Activated CD8-positive, alpha-beta memory T cell treated with anti-CD3 and anti-CD28 coated beads for 1 hour (primary cell): ENCODE results near the gene POLR2H.

ENCODE experiments used
- DNase-seq, 2 donors: peaks; one replicate each; pipeline ENCODE4 v3.0.0-alpha.2; 2020; ENCODE audit warnings: low read depth in 1 of 2; ENCODE audit errors: extremely low read depth in 1 of 2

POLR2H gene

GRCh38 chr3:184368586-184369183, 7.2 kb downstream of the POLR2H start:
- no peak for DNase-seq

DNA sequence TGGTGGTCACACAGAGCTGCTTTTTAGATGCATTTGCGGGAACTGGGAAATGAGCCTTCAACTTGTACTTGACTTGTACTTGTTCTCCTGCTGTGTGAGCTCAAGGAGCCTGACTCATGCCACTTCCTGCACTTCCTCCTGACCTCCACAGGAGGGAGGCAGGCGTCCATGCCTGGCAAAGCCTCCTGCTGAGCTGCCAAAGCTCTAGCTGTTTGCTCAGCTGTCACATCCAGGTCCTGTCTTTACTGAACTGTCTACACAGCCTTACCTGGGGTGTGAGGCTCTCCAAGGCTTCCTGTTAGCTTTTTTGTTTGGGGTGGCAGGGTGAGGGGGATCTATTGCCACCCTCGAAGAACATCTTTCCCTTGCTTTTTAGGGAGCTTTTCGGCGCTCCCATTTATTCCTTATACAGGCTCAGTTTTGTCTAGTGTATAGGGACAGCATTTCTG, 10.1 kb downstream of the POLR2H start:
- DNase-seq: peak; percentile 7 to 22

GRCh38 chr3:184372296-184372821, 10.8 kb downstream of the POLR2H start:
- no peak for DNase-seq

- no peak for DNase-seq
Measured at GRCh38 chr3:184372911-184373310, 11.4 kb downstream of the POLR2H start.

DNA sequence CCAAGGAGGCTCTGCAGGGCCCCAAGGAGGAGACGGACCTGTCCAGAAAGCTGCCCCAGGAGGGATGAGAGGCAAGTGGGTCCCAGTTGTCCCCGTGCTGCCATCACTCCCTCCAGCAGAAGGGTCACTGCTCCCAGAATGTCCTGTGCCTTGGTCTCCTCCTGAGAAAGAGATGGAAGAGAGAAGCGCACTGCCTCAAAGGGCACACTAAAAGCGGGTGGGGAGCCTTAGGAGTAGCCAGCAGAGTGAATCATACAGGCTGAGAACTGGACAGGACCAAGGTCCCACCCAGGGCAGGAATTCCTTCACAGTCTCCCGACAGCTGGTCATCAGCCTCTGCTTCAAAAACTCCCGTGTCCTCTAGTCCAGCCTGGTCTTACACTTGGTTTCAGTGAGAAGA, 11.9 kb downstream of the POLR2H start:
- DNase-seq: no peak

- DNase-seq: no peak
Measured at GRCh38 chr3:184375747-184376461, 14.4 kb downstream of the POLR2H start.

DNA sequence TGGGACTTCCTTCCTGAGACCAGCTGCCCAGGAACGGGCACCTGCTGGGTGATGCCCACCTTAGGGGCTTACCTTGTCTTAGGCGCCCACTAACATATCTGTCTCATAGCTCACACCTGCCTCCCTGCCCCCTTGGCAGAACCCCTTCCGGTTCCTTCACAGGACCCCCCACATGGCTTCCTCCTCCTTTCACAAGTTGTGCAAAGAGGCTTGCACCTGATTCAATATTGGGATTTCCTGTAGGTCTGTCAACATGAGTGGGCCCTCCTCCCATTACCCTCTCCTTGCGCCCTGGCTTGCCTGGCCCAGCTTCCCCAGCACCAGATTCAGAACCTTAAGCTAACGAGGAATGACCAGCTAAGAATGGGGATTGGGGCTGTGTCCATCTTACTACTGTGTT, 15.9 kb downstream of the POLR2H start:
- no peak for DNase-seq

DNA sequence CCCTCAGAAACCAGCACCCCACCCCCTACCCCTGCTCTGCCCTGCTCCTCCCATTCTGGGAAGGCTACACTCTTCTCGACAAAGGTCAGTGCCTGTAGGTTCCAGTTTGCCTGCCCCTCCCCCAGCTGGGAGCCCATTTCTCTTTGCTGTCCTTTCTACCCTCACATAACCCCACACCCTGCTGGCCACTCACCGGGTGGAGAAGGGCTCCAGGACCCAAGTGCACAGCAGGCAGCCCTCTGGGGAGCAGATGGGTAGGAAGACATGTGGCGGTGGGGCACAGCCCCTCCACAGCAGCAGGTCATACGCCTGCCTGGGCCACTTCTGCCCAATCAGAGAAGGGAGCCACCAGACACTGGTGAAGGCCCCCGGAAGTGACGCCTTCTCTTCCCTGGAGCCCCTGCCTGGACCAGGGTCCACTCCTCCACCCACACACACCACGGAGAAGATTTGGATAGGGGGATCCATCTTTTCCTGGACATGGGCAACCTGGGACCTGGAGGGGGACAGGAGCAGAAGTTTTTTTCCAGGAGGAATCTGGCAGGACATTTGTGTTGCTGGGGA, 16.5 kb downstream of the POLR2H start, which contains the start of gene THPO:
TSS of gene THPO (minus strand) at position 326 of the 564 bp plus-strand sequence. CDS start 1,948 bp downstream, outside the sequence.
- no peak for DNase-seq

DNA sequence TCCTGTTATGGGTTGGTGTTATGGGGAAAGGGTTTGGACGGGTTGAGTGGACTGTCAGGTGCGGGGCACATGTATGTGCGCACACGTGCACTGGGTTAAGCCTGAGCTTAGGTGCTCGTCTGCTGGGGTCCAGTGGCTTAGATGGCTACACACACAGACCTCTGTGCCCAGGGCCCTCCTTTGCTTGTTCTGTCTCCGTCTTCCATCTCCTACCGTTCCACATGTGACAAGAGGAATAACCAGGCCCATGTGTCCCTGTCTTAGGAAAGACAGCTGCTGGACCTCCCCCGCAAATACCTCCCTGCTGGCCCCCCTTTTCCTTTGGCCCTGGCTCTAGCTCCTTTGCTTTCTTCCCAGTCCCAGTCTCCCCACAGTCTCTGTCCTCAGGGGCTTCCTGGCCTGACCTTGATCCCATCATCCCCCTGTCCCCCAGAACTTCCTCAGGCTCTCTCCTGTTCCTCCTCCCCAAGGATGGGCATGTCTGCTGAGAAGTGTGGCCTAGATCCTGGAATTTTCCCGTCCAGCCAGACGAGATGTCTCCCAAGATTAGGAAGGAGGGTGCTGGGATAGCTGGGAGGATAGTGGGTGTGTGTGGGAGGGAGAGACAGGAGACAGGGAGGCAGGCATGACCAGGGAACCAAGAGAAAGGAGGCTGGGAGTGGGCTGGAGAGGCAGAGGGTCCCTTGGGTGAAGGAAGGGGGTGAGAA, 17.3 kb downstream of the POLR2H start:
- DNase-seq: no peak

DNA sequence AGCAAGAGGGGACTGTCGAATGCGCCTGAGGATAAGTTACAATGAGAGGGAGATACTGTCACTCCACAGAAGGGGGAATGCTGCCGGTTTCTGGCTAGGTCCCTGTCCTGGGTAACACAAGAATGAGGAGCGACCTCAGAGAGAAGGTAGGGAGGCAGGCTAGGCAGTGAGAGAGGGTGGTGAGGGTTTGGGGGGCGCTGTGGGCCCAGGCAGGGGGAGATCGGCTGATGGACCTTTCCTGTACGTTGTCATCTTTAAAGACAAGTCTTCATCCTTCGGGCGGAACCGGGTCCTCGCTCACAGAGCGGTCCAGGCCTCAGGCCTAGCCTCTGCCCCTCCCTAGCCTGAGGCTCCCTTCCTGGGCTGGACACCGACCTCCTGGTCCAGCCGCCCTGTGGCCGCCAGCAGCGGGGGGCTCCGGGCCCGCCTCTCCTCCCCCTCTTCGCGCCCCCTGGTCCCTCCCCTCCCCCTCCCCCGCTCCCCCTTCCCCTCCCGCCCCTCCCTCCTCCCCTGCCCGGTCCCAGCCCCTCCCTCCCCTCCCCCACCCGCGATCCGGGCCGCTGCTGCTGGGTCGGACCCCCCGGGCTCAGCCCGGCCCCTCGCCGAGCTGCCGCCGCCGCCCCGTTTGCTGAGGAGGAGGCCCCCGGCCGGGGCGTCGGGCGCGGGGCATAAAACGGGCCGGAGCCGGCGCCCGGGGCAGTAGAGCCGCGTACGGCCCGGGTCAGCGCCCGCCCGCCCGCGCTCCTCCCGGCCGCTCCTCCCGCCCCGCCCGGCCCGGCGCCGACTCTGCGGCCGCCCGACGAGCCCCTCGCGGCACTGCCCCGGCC, 18.1 kb downstream of the POLR2H start, which contains the start of gene CHRD:
TSS of gene CHRD (plus strand) at position 697 of the 827 bp plus-strand sequence. CDS start 265 bp downstream, outside the sequence.
- DNase-seq: no peak

GRCh38 chr3:184380185-184380626, 18.7 kb downstream of the POLR2H start:
- no peak for DNase-seq

GRCh38 chr3:184380627-184381260, 19.2 kb downstream of the POLR2H start:
- no peak for DNase-seq

DNA sequence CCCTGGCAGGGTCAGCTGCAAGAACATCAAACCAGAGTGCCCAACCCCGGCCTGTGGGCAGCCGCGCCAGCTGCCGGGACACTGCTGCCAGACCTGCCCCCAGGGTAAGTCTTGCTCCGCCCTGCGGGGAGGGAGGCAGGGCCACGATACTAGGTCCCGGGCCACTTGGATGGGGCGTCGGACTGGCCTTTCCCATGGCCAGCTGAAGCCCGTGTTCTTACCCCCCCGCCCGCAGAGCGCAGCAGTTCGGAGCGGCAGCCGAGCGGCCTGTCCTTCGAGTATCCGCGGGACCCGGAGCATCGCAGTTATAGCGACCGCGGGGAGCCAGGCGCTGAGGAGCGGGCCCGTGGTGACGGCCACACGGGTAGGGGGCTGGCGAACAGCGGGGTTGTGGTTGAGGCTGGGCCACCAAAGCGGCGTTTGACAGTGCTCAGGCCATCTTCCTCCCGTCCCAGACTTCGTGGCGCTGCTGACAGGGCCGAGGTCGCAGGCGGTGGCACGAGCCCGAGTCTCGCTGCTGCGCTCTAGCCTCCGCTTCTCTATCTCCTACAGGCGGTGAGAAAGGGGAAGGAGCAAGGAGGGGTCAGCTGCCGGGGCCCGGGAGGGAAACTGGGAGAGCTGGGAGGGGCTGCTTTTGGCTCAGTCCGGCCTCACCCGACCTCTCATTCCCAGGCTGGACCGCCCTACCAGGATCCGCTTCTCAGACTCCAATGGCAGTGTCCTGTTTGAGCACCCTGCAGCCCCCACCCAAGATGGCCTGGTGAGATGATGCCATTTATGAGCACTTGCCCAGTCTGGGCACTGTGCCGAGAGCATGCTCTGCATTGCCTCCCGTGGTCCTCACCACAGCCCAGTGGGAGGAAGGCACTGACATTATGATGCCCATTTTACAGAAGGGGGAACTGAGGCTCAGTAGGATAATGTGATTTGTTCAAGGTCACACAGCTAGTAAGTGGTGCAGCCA, 20.0 kb downstream of the POLR2H start:
- DNase-seq: no peak

DNA sequence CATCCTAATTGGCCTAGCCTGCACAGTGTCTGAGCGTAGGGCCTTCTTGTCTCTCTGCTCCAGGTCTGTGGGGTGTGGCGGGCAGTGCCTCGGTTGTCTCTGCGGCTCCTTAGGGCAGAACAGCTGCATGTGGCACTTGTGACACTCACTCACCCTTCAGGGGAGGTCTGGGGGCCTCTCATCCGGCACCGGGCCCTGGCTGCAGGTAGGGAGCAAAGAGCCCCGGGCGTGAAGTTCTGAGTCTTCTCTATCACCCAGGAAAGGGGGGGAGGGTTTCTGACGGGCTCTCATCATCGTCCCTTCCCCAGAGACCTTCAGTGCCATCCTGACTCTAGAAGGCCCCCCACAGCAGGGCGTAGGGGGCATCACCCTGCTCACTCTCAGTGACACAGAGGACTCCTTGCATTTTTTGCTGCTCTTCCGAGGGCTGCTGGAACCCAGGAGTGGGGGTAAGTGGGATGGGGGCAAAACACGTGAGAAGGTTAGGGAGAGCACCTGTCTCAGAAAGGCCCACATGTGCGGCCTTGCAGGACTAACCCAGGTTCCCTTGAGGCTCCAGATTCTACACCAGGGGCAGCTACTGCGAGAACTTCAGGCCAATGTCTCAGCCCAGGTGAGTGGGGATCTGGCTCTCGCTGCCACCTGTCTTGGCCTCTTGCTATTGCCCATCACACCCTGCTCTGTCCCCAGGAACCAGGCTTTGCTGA, 21.0 kb downstream of the POLR2H start:
- DNase-seq: no peak

DNA sequence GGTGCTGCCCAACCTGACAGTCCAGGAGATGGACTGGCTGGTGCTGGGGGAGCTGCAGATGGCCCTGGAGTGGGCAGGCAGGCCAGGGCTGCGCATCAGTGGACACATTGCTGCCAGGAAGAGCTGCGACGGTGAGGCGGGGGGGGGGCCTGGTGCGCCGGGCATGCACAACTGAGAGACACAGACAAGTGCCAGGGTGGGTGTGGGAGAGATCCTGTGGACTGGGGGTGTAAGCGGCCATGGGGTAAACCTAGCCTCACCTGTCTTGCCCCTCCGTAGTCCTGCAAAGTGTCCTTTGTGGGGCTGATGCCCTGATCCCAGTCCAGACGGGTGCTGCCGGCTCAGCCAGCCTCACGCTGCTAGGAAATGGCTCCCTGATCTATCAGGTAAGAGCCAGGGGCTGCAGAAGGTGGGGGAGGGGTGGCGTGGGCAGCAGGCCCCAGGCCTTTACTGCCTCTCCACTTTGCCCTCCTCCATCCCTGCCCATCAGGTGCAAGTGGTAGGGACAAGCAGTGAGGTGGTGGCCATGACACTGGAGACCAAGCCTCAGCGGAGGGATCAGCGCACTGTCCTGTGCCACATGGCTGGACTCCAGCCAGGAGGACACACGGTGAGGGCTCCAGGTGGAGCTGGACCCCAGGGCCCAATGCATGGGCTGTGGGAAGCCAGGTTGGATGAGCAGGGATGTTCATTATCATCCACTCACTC, 21.7 kb downstream of the POLR2H start:
- no peak for DNase-seq

- no peak for DNase-seq
Measured at GRCh38 chr3:184384342-184384741, 22.8 kb downstream of the POLR2H start.

GRCh38 chr3:184384856-184385422, 23.4 kb downstream of the POLR2H start:
- DNase-seq: no peak
